Putamen (tissue), 1 donor: ENCODE data around the gene DPT.
"Not testable (repeated sequence)": the region's sequence is repeated elsewhere in the genome, so short reads cannot be mapped to it uniquely, and the experiment has no call there.

Source experiments
- DNase-seq: peaks from one replicate; pipeline ENCODE4 v3.0.0-alpha.2; 2016; ENCODE audit warnings: low spot score

DPT gene

GRCh38 chr1:168728473-168729404 is at the start of gene DPT:
Gene DPT (minus strand): TSS chr1:168729206. CDS start chr1:168729174, 32 bp downstream.
- no peak for DNase-seq

- DNase-seq = no peak
These were observed 46.4 kb upstream of the DPT start for GRCh38 chr1:168775366-168775765.

- no peak for DNase-seq
These were observed 45.2 kb upstream of the DPT start for GRCh38 chr1:168774241-168774640.

GRCh38 chr1:168772428-168773060 is 43.5 kb upstream of the DPT start:
- no peak for DNase-seq

GRCh38 chr1:168771104-168771630 is 42.2 kb upstream of the DPT start:
- DNase-seq = no peak

- not testable (repeated sequence) for DNase-seq
These were observed 40.9 kb upstream of the DPT start for GRCh38 chr1:168769893-168770292.

- DNase-seq = peak; percentile 13
These were observed 39.0 kb upstream of the DPT start for GRCh38 chr1:168767894-168768584.

- DNase-seq = no peak
These were observed 37.6 kb upstream of the DPT start for GRCh38 chr1:168766568-168766967.

GRCh38 chr1:168763031-168763430 is 34.0 kb upstream of the DPT start:
- DNase-seq = peak; percentile 21

- DNase-seq = no peak
These were observed 33.5 kb upstream of the DPT start for GRCh38 chr1:168762473-168762872.

- no peak for DNase-seq
These were observed 31.8 kb upstream of the DPT start for GRCh38 chr1:168760781-168761180.

- no peak for DNase-seq
These were observed 31.2 kb upstream of the DPT start for GRCh38 chr1:168760241-168760640.

- no peak for DNase-seq
These were observed 30.1 kb upstream of the DPT start for GRCh38 chr1:168759077-168759476.

- no peak for DNase-seq
These were observed 29.5 kb upstream of the DPT start for GRCh38 chr1:168758503-168758902.

GRCh38 chr1:168755800-168756418 is 26.9 kb upstream of the DPT start:
- DNase-seq = no peak

- DNase-seq = no peak
These were observed 23.3 kb upstream of the DPT start for GRCh38 chr1:168752171-168752832.

GRCh38 chr1:168751195-168751650 is 22.2 kb upstream of the DPT start:
- no peak for DNase-seq

- no peak for DNase-seq
These were observed 14.1 kb upstream of the DPT start for GRCh38 chr1:168742994-168743650.

GRCh38 chr1:168742386-168742785 is 13.4 kb upstream of the DPT start:
- DNase-seq = no peak

GRCh38 chr1:168739908-168740307 is 10.9 kb upstream of the DPT start:
- DNase-seq = no peak

- DNase-seq = no peak
These were observed 7.5 kb upstream of the DPT start for GRCh38 chr1:168736520-168736919.
